Fibroblast of skin of left biceps (primary cell): ENCODE measurements around the gene EMC8.
"Not testable (repeated sequence)": the region's sequence is repeated elsewhere in the genome, so short reads cannot be mapped to it uniquely, and the experiment has no call there.

ENCODE experiments used
- DNase-seq, 2 experiments: peaks; one replicate each; pipeline ENCODE4 v3.0.0-alpha.2; 2013; ENCODE audit warnings: low read depth in 2 of 2

EMC8 gene

DNA sequence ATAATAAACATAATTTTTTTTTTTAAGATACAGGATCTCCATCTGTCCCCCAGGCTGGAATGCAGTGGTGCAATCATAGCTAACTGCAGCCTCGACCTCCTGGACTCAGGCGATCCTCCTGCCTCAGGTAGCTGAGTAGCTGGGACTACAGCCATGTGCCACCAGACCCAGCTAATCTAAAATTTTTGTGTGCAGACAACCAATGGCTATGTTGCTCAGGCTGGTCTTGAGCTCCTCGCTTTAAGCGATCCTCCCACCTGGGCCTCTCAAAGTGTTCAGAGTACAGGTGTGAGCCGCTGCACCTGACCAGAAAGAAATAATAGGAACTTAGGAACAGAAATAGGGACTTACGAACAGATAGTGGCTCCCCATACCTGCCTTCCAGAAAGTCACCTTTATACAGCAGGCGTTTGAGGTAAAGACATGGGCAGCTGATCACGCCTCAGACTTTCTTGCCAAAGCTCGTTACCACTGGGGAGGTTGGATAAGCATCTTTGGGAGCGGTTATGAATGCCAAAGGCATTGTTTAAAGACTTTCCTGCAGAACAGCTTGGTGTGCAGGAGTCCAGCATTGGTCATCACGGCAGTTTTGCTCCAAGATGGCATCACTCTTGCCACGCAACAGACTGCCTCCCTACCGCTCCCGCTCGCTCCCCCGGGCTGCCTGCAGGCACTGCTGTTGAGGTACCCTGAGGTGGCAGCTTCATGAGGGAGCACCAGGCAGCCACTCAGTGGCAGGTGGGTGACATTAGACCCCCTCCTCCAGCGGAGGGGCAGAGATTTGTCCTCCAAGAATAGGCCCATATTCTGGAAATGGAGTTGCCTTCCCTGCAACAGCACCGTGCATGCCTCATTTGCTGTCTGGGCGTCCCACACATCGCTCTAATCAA lies 13.7 kb upstream of the EMC8 start:
- DNase-seq, result no peak

GRCh38 chr16:85812031-85812807 lies 12.9 kb upstream of the EMC8 start:
- no peak for DNase-seq

- DNase-seq, result no peak
Observed at GRCh38 chr16:85810742-85811115, 11.4 kb upstream of the EMC8 start.

- no peak for DNase-seq
Observed at GRCh38 chr16:85810097-85810741, 10.9 kb upstream of the EMC8 start.

- no peak for DNase-seq
Observed at GRCh38 chr16:85809645-85810044, 10.3 kb upstream of the EMC8 start.

DNA sequence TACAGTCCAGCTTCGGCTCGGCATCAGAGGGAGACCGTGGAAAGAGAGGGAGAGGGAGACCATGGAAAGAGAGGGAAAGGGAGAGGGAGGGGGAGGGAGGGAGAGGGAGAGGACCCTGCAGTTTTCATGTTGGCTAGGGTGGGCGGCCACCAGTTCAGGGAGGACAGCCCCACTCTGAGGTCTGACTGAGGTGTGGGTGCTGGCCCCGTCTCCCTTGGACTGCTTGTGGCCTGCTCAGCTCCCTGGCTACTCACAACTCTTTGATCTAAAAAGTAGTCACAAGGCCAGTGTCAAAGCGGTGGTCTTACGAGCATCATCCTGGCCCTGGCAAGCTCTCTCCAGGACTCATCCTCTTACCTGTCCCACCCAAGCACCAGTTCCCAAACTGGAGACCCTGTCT lies 9.6 kb upstream of the EMC8 start:
- DNase-seq, result no peak

DNA sequence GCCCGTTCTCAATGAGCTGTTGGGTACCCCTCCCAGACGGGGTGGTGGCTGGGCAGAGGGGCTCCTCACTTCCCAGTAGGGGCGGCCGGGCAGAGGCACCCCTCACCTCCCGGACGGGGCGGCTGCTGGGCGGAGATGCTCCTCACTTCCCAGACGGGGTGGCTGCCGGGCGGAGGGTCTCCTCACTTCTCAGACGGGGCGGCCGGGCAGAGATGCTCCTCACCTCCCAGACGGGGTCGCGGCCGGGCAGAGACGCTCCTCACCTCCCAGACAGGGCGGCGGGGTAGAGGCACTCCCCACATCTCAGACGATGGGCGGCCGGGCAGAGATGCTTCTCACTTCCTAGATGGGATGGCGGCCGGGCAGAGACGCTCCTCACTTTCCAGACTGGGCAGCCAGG lies 8.8 kb upstream of the EMC8 start:
- DNase-seq, result not testable (repeated sequence)

DNA sequence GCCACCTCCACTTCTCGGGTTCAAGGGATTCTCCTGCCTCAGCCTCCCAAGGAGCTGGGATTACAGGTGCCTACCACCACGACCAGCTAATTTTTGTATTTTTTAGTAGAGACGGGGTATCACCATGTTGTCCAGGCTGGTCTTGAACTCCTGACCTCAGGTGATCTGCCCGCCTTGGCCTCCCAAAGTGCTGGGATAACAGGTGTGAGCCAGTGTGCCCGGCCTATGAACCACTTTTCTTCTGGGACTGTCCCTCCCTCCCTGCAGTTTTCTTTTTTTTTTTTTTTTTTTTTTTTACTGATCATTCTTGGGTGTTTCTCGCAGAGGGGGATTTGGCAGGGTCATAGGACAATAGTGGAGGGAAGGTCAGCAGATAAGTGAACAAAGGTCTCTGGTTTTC lies 8.0 kb upstream of the EMC8 start:
- not testable (repeated sequence) for DNase-seq

GRCh38 chr16:85806539-85806938 lies 7.2 kb upstream of the EMC8 start:
- DNase-seq, result no peak

GRCh38 chr16:85805442-85806045 lies 6.2 kb upstream of the EMC8 start:
- no peak for DNase-seq

DNA sequence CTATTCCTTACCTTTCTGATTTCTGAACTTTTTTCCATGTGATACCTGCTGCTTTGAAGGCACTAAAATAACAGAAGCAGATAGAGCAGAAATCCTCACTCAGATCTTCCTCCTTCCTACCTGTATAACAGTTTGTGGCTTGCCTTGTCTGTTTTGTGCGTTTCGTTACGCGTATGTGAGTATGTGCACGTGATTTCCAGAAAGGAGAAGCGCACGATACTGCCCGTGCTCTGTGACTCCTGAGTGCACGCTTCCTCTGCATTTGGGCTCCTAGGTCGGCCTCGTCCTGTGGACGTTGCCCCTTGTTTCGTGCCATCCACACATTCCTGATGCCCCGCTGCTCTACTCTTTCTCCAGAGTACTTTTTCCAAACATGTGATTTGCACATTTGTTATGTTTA lies 4.2 kb upstream of the EMC8 start:
- DNase-seq, result no peak

DNA sequence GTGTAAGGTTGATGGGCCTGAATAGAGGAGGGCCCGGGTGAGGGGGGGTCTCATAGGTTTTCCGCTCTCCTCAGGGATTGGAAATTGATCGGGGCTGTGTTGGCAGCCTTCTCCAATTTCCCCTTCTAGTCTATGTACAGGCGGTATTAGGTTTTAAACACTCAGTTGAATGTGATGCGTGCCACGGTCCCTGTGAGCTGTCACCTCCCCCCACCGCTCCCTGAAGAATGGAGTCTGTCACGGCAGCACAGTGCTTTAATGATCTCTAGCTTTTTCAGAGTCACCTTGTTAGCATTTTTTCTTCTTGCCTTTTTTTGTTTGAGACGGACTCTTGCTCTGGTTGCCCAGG lies 951 bp upstream of the EMC8 start:
- DNase-seq, result no peak

DNA sequence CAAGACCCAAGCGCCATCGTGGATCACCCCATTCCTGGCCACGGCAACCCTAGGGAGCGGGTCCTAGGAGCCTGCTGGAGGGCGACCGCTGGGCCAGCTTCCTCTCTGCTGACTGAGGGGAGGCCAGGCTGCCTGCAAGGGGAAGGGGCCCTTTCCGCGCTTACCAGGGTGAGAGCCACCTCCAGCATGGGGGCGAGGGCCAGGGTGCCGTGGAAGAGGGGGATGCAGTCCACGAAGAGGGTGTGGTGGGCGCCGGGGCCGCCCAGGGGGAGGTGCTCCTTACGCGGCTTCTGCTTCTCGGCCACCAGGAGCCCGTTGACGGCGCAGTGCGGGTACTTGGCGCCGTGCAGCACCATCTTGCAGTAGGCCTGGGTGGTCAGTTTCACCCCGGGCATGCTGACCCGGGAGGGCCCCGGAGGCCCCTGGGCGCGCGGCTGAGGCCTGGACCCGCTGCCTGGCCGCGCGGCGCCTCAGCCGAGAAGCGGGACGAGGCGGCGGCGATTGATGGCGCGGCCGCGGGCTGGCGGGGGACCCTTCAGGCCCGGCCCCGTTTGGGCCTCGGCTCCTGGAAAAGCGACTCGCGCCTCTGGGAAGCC lies 345 bp downstream of the EMC8 start:
- DNase-seq, result no peak

- no peak for DNase-seq
Observed at GRCh38 chr16:85798283-85798776, 1.0 kb downstream of the EMC8 start.

DNA sequence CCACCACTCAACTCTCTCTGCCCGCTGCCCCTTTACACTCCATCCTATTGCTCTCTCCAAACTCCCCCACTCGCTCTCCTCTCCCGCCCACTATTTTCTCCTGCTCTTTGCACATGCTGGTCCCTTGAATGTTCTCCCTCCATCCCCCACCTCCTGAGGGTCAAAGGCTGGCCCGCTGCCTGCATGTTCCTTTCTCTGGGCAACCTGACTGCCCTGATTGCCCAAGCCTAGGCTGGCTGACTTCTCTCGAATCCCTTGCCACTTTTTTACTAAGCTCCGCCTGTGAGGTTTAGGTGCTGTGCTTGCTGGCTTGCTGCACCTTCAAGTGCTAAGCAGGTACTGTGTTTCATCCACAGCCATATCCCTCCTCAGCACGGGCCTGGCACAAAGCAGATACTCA lies 2.7 kb downstream of the EMC8 start:
- no peak for DNase-seq

DNA sequence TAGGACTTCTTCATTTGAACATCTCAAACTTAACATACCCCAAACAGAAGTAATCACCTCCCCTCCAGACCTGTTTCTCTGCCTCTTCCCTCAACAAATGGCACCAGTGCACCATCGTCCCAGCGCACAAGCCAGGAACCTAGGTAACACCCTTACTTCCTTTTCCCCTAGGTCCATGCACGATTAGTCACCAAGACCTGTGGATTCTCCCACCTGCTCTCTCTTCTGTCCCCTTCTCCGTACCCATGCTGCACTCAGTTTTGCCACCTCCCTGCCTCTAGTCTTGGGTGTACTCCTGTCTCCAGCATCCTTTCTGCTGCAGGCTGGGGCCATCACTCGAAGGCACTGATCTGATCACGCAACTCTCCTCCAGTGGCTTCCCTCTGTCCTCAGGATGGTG lies 3.2 kb downstream of the EMC8 start:
- no peak for DNase-seq

DNA sequence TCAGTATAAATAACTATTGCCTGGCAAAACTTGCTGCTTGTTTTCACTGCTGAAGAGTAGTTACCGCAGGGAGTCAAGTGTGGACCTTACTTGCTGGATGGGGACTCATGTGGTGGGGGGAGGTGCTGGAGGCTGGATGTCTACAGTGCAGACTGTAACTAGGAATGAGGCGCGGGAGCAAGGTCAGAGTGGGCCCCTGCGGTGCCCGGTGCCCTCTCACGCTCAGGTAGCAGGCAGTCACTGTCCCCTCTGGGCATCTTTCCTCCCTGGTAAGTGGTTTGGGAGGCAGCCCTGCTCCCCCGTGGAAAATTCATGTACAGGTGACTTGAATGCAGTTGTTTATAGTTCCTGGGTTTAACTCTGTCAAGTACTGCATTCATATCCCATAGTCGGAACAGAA lies 4.6 kb downstream of the EMC8 start:
- DNase-seq, result no peak

GRCh38 chr16:85793662-85794298 lies 5.6 kb downstream of the EMC8 start:
- no peak for DNase-seq

DNA sequence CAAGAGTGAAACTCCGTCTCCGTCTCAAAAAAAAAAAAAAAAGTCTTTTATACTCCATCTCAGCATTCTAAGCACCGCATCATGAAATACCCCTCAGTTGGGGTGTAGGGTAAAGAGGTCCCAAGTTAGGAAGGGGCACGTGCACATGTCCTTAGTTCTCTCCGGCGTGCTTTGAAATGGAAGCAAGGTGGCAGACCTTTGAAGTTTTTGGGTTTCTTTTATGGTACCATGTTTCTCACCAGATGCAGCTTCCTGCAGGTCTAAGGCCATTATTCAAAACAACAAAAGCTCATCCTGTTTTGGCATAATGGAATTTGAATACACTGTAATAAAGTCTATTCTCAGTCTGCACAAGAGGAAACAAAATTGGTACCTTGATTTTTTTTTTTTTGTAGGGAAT lies 9.6 kb downstream of the EMC8 start:
- no peak for DNase-seq

DNA sequence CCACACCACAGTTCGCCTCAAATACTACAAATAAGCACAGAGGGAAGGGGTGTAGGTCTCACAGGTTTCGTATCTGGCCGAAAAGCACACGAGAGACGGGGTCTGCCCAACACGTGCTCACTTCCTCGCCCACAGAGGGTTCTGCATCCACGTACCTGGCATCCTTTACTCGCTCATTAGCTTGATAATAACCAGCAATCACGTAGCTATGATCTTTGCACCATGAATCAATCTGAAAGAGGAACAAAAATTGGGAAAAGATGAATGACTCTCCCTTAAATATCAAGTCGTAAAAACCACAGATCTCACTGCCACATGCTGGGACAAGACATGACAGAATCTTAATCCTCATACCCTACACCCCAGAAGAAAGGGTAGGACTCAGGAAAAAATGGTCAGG lies 10.5 kb downstream of the EMC8 start:
- no peak for DNase-seq

DNA sequence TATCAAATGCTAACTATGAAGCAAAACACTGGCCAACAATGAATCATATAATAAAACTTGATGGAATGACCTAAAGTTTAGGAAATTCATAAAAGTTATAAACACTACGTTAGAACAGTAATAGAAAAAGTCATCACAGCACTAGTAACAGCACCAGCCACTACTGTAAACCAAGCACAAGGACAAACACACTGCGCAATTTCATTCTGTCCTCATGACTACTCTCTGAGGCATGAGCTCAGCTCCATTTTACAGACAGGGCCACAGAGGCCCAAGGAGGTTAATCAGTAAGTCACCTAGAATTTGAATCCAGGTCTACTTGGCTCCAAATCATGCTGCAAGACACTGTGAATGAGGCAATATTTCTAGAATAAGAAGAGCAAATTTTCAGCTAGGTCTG lies 13.4 kb downstream of the EMC8 start:
- DNase-seq, result no peak
